ENCODE results near the gene MYH9. TPM values are rescaled to one million over a fixed set of nuclear protein-coding genes. Genes with fewer than 3 reads are reported as not detected.
"Not testable (repeated sequence)": the region's sequence is repeated elsewhere in the genome, so short reads cannot be mapped to it uniquely, and the experiment has no call there.

Gene MYH9
- total RNA-seq, 1 donor from 2014 or later: 138 TPM

- intact Hi-C loops (cut with DNase I): loop anchor here (5.0 kb wide), 1 partner anchor 80 kb away; no protein-coding TSS in a partner anchor
- ATAC-seq (ENCODE audit: poor library complexity): peak; percentile 68
- no peak for DNase-seq
Observed at GRCh38 chr22:36277482-36278291, 110.1 kb downstream of the MYH9 start.

- intact Hi-C loops (cut with DNase I): loop anchor here (5.0 kb wide), 1 partner anchor 47 kb away; no protein-coding TSS in a partner anchor
- no peak for ATAC-seq (ENCODE audit: poor library complexity)
- DNase-seq: no peak
Observed at GRCh38 chr22:36274531-36274930, 113.2 kb downstream of the MYH9 start.

GRCh38 chr22:36271951-36272350 is 115.8 kb downstream of the MYH9 start:
- DNase-seq; ATAC-seq (ENCODE audit: poor library complexity): not testable (repeated sequence)
- intact Hi-C loops (cut with DNase I): loop anchor here (5.0 kb wide), 1 partner anchor 45 kb away; no protein-coding TSS in a partner anchor

GRCh38 chr22:36271231-36271630 is 116.5 kb downstream of the MYH9 start:
- not testable (repeated sequence) for DNase-seq; ATAC-seq (ENCODE audit: poor library complexity)
- intact Hi-C loops (cut with DNase I): loop anchor here (5.0 kb wide), 1 partner anchor 44 kb away; no protein-coding TSS in a partner anchor

GRCh38 chr22:36267896-36268485 is 119.8 kb downstream of the MYH9 start:
- DNase-seq: no peak
- intact Hi-C loops (cut with DNase I): no loop called here
- ATAC-seq (ENCODE audit: poor library complexity): no peak

GRCh38 chr22:36267058-36267457 is 120.7 kb downstream of the MYH9 start:
- ATAC-seq (ENCODE audit: poor library complexity) (no peak), DNase-seq (no peak)
- intact Hi-C loops (cut with DNase I): no loop called here

- peak; percentile 26 for ATAC-seq (ENCODE audit: poor library complexity)
- DNase-seq; intact Hi-C loops (cut with DNase I): not testable (repeated sequence)
Observed at GRCh38 chr22:36263886-36264664, 123.7 kb downstream of the MYH9 start.

GRCh38 chr22:36263216-36263673 is 124.5 kb downstream of the MYH9 start:
- intact Hi-C loops (cut with DNase I); DNase-seq; ATAC-seq (ENCODE audit: poor library complexity): not testable (repeated sequence)

- intact Hi-C loops (cut with DNase I); DNase-seq; ATAC-seq (ENCODE audit: poor library complexity): not testable (repeated sequence)
Observed at GRCh38 chr22:36262307-36262706, 125.5 kb downstream of the MYH9 start.

- DNase-seq; intact Hi-C loops (cut with DNase I); ATAC-seq (ENCODE audit: poor library complexity): not testable (repeated sequence)
Observed at GRCh38 chr22:36261675-36262074, 126.1 kb downstream of the MYH9 start.

GRCh38 chr22:36259615-36260300 is 128.0 kb downstream of the MYH9 start:
- ATAC-seq (ENCODE audit: poor library complexity) (no peak), DNase-seq (no peak)
- intact Hi-C loops (cut with DNase I): no loop called here

GRCh38 chr22:36258701-36259614 is 128.8 kb downstream of the MYH9 start:
- peak; percentile 55 for ATAC-seq (ENCODE audit: poor library complexity)
- DNase-seq: peak; percentile 76
- intact Hi-C loops (cut with DNase I): no loop called here

- intact Hi-C loops (cut with DNase I): no loop called here
- no peak for DNase-seq
- ATAC-seq (ENCODE audit: poor library complexity): no peak
Observed at GRCh38 chr22:36257948-36258670, 129.7 kb downstream of the MYH9 start.

- DNase-seq: no peak
- no peak for ATAC-seq (ENCODE audit: poor library complexity)
- intact Hi-C loops (cut with DNase I): no loop called here
Observed at GRCh38 chr22:36257308-36257707, 130.5 kb downstream of the MYH9 start.

GRCh38 chr22:36256478-36256877 is 131.3 kb downstream of the MYH9 start:
- no peak for ATAC-seq (ENCODE audit: poor library complexity)
- intact Hi-C loops (cut with DNase I): no loop called here

GRCh38 chr22:36255572-36255971 is 132.2 kb downstream of the MYH9 start:
- ATAC-seq (ENCODE audit: poor library complexity); DNase-seq; intact Hi-C loops (cut with DNase I): not testable (repeated sequence)

More at GRCh38 chr22:36256478-36256877, 131.3 kb downstream of the MYH9 start:
- no peak for DNase-seq
